Measurements from ENCODE around the gene PAK6.

Gene PAK6

DNA sequence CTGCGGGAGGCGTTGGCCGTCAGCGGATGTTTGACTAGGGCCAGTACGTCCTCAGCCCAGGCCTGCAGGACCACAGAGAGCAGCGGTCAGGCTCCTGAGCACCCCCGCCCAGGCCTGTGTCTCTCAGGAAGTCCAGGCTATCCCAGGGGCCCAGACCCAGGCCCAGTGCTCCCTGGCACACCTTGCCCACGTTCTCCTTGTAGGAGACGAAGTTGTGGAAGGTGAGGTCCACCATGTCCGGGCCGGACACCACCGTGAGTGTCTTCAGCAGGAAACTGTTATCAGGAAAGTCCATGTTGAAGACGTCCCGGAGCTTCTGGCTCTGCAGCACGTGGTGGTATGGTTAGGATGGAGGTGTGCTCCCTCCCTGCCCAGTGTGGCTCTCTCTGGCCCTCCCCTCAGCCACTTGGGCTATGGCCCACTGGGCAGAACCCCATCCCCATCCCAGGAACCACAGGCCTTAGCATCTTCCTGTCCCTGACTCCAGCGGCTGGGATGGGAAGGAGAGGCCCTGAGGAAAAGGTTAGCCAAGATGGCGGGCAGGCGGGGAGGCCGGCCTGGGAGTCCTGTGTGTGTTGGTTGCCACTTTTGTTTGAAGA lies 63.5 kb downstream of the PAK6 start:
- H3K4me3 ChIP-seq (replicated peaks; ENCODE audit: insufficient read depth, low read length), result no peak overlapping the region
- no peaks in the 10 kb centered on the region for H3K27me3 ChIP-seq (ENCODE audit: insufficient read depth, poor library complexity, severe bottlenecking)
- TF ChIP-seq SPI1 (IDR thresholded peaks at IDR 0.05; ENCODE audit: borderline replicate concordance, low read depth) (no peak), GABPA (IDR thresholded peaks at IDR 0.05; ENCODE audit: low read depth) (no peak), POLR2AphosphoS5 (IDR thresholded peaks at IDR 0.05; ENCODE audit: low read depth) (no peak)
- TF ChIP-seq, protein P1, sequence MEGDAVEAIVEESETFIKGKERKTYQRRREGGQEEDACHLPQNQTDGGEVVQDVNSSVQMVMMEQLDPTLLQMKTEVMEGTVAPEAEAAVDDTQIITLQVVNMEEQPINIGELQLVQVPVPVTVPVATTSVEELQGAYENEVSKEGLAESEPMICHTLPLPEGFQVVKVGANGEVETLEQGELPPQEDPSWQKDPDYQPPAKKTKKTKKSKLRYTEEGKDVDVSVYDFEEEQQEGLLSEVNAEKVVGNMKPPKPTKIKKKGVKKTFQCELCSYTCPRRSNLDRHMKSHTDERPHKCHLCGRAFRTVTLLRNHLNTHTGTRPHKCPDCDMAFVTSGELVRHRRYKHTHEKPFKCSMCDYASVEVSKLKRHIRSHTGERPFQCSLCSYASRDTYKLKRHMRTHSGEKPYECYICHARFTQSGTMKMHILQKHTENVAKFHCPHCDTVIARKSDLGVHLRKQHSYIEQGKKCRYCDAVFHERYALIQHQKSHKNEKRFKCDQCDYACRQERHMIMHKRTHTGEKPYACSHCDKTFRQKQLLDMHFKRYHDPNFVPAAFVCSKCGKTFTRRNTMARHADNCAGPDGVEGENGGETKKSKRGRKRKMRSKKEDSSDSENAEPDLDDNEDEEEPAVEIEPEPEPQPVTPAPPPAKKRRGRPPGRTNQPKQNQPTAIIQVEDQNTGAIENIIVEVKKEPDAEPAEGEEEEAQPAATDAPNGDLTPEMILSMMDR (IDR thresholded peaks at IDR 0.05; ENCODE audit: insufficient read depth, low read length), result no peak
- TF ChIP-seq, protein P2, sequence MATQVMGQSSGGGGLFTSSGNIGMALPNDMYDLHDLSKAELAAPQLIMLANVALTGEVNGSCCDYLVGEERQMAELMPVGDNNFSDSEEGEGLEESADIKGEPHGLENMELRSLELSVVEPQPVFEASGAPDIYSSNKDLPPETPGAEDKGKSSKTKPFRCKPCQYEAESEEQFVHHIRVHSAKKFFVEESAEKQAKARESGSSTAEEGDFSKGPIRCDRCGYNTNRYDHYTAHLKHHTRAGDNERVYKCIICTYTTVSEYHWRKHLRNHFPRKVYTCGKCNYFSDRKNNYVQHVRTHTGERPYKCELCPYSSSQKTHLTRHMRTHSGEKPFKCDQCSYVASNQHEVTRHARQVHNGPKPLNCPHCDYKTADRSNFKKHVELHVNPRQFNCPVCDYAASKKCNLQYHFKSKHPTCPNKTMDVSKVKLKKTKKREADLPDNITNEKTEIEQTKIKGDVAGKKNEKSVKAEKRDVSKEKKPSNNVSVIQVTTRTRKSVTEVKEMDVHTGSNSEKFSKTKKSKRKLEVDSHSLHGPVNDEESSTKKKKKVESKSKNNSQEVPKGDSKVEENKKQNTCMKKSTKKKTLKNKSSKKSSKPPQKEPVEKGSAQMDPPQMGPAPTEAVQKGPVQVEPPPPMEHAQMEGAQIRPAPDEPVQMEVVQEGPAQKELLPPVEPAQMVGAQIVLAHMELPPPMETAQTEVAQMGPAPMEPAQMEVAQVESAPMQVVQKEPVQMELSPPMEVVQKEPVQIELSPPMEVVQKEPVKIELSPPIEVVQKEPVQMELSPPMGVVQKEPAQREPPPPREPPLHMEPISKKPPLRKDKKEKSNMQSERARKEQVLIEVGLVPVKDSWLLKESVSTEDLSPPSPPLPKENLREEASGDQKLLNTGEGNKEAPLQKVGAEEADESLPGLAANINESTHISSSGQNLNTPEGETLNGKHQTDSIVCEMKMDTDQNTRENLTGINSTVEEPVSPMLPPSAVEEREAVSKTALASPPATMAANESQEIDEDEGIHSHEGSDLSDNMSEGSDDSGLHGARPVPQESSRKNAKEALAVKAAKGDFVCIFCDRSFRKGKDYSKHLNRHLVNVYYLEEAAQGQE (IDR thresholded peaks at IDR 0.05; ENCODE audit: insufficient replicate concordance, low read depth), result no peak
- DNase-seq (ENCODE audit: low read depth in 1 of 2, low spot score in 1 of 2), result no peak
- no peak overlapping the region for H3K27ac ChIP-seq (replicated peaks)

DNA sequence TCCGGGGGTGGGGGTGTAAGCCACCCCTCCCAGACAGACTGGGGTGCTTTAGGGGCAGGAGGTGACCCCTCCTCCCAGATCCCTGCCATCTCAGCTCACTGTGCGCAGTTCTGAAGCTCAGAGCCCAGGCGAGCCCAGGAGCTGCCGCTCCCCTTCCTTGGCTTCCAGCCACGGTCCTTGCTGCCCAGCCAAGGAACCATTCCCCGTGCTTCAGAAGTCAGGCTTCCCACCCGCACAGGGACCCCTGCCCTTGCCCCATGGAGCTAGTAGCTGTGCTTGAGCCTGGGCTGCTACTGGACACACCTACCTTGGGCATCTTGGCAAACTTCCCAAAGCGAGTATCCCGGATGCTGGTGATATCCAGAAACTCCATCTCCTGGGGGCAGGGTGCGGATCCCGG lies 64.1 kb downstream of the PAK6 start:
- DNase-seq (ENCODE audit: low read depth in 1 of 2, low spot score in 1 of 2), result no peak
- H3K4me3 ChIP-seq (replicated peaks; ENCODE audit: insufficient read depth, low read length), result no peak overlapping the region
- no peaks in the 10 kb centered on the region for H3K27me3 ChIP-seq (ENCODE audit: insufficient read depth, poor library complexity, severe bottlenecking)
- TF ChIP-seq, protein P2 (IDR thresholded peaks at IDR 0.05; ENCODE audit: insufficient replicate concordance, low read depth), result no peak
- TF ChIP-seq SPI1 (IDR thresholded peaks at IDR 0.05; ENCODE audit: borderline replicate concordance, low read depth) (no peak), POLR2AphosphoS5 (IDR thresholded peaks at IDR 0.05; ENCODE audit: low read depth) (no peak), GABPA (IDR thresholded peaks at IDR 0.05; ENCODE audit: low read depth) (no peak)
- TF ChIP-seq, protein P1 (IDR thresholded peaks at IDR 0.05; ENCODE audit: insufficient read depth, low read length), result no peak
- H3K27ac ChIP-seq (replicated peaks), result no peak overlapping the region

DNA sequence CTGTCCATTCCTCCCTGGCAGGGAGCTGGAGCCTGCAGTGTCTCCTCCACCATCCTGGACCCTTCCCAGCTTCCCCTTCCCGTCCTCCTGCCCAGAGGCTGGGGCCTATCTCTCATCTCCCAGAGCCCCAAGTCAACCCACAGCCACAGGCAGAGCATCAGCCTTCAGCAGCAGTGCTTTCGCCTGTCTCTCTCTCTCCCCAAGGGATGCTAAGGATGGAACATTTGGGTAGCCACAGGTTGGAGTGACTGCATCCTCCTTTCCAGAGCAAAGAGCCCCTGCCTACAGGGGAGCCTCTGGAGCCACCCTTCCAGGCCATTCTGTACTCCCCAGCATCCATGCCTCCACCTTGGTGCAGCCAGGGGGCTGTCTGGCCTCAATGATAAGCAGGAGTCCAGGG lies 64.7 kb downstream of the PAK6 start:
- Histone ChIP-seq H3K27me3 (ENCODE audit: insufficient read depth, poor library complexity, severe bottlenecking) (no peaks in the 10 kb centered on the region), H3K4me3 (replicated peaks; ENCODE audit: insufficient read depth, low read length) (no peak overlapping the region), H3K27ac (replicated peaks) (no peak overlapping the region)
- TF ChIP-seq, protein P2 (IDR thresholded peaks at IDR 0.05; ENCODE audit: insufficient replicate concordance, low read depth), result no peak
- TF ChIP-seq, protein P1 (IDR thresholded peaks at IDR 0.05; ENCODE audit: insufficient read depth, low read length), result no peak
- DNase-seq (ENCODE audit: low read depth in 1 of 2, low spot score in 1 of 2), result no peak

Data from HL-60 (cell line).